KG1 (cell line): Measurements from ENCODE around the gene NME7.
"Not testable (repeated sequence)": the region's sequence is repeated elsewhere in the genome, so short reads cannot be mapped to it uniquely, and the experiment has no call there.

ENCODE experiments used
- DNase-seq: peaks from one replicate; lab custom pipeline; 2025; lab: John Stamatoyannopoulos, UW

The NME7 gene

GRCh38 chr1:169300854-169301253 is 66.7 kb downstream of the NME7 start:
- DNase-seq = no peak

- DNase-seq = no peak
These were observed 69.2 kb downstream of the NME7 start for GRCh38 chr1:169298441-169298840.

- DNase-seq = no peak
These were observed 71.8 kb downstream of the NME7 start for GRCh38 chr1:169295846-169296245.

GRCh38 chr1:169295425-169295824 is 72.2 kb downstream of the NME7 start:
- peak; percentile 44 for DNase-seq

GRCh38 chr1:169289016-169289415 is 78.6 kb downstream of the NME7 start:
- no peak for DNase-seq

- DNase-seq = no peak
These were observed 79.6 kb downstream of the NME7 start for GRCh38 chr1:169288011-169288414.

- DNase-seq = no peak
These were observed 80.3 kb downstream of the NME7 start for GRCh38 chr1:169287280-169287679.

- DNase-seq = not testable (repeated sequence)
These were observed 86.0 kb downstream of the NME7 start for GRCh38 chr1:169281562-169281961.

- no peak for DNase-seq
These were observed 96.5 kb downstream of the NME7 start for GRCh38 chr1:169271098-169271497.

- no peak for DNase-seq
These were observed 101.5 kb downstream of the NME7 start for GRCh38 chr1:169266133-169266532.

GRCh38 chr1:169263059-169263458 is 104.5 kb downstream of the NME7 start:
- no peak for DNase-seq

GRCh38 chr1:169261884-169262283 is 105.7 kb downstream of the NME7 start:
- DNase-seq = no peak

- no peak for DNase-seq
These were observed 107.0 kb downstream of the NME7 start for GRCh38 chr1:169260478-169261151.

- DNase-seq = no peak
These were observed 107.8 kb downstream of the NME7 start for GRCh38 chr1:169259816-169260215.

- DNase-seq = no peak
These were observed 116.8 kb downstream of the NME7 start for GRCh38 chr1:169250795-169251194.

GRCh38 chr1:169250022-169250421 is 117.6 kb downstream of the NME7 start:
- DNase-seq = no peak

- DNase-seq = no peak
These were observed 118.0 kb downstream of the NME7 start for GRCh38 chr1:169249611-169250010.

GRCh38 chr1:169245706-169246105 is 121.9 kb downstream of the NME7 start:
- DNase-seq = no peak

GRCh38 chr1:169240449-169241232 is 127.0 kb downstream of the NME7 start:
- no peak for DNase-seq

GRCh38 chr1:169236880-169237279 is 130.7 kb downstream of the NME7 start:
- no peak for DNase-seq

GRCh38 chr1:169236143-169236542 is 131.5 kb downstream of the NME7 start:
- DNase-seq = no peak

- no peak for DNase-seq
These were observed 132.0 kb downstream of the NME7 start for GRCh38 chr1:169235568-169235967.

- no peak for DNase-seq
These were observed 132.8 kb downstream of the NME7 start for GRCh38 chr1:169234780-169235179.

GRCh38 chr1:169217636-169218035 is 150.0 kb downstream of the NME7 start:
- DNase-seq = no peak
